Neutrophil (primary cell): ENCODE results near the gene CNTNAP5.

Source experiments
- H3K27ac ChIP-seq: fragments of 200-600 bp; sonication (generic); 2 replicates; pipeline ENCODE4 v1.5.1; 2016; ENCODE audit warnings: mild to moderate bottlenecking, moderate library complexity
- H3K27me3 ChIP-seq: fragments of 200-600 bp; sonication (generic); 2 replicates; pipeline ENCODE4 v1.6.0; 2016; ENCODE audit warnings: mild to moderate bottlenecking
- H3K36me3 ChIP-seq: fragments of 200-600 bp; sonication (generic); 2 replicates; pipeline ENCODE4 v1.5.1; 2017
- H3K4me1 ChIP-seq, 2 experiments: fragments of 200-600 bp in 1 of 2; sonication (generic) in 1 of 2; 1 replicate in 1 of 2; 2 replicates in 1 of 2; pipeline versions ENCODE4 v1.5.1 to v1.6.1; 2013 to 2016; ENCODE audit warnings: low read depth in 1 of 2, low read length in 1 of 2, mild to moderate bottlenecking in 1 of 2, moderate library complexity in 1 of 2; ENCODE audit not compliant: control insufficient read depth in 1 of 2, insufficient read depth in 1 of 2
- H3K4me3 ChIP-seq, 2 experiments: fragments of 200-600 bp in 1 of 2; sonication (generic) in 1 of 2; 1 replicate in 1 of 2; 2 replicates in 1 of 2; pipeline ENCODE4 v1.5.1; 2013 to 2016; ENCODE audit warnings: low read depth in 1 of 2, low read length in 1 of 2, mild to moderate bottlenecking in 1 of 2, moderate library complexity in 1 of 2
- H3K9me3 ChIP-seq: fragments of 200-600 bp; sonication (generic); 2 replicates; pipeline ENCODE4 v1.5.1; 2016
- TF ChIP-seq, protein P1 (sequence below): fragments of 200-600 bp; sonication (generic); IDR thresholded peaks from 2 replicates; pipeline ENCODE4 v1.5.1; 2016; ENCODE audit warnings: antibody characterized with exemption

CNTNAP5 gene

DNA sequence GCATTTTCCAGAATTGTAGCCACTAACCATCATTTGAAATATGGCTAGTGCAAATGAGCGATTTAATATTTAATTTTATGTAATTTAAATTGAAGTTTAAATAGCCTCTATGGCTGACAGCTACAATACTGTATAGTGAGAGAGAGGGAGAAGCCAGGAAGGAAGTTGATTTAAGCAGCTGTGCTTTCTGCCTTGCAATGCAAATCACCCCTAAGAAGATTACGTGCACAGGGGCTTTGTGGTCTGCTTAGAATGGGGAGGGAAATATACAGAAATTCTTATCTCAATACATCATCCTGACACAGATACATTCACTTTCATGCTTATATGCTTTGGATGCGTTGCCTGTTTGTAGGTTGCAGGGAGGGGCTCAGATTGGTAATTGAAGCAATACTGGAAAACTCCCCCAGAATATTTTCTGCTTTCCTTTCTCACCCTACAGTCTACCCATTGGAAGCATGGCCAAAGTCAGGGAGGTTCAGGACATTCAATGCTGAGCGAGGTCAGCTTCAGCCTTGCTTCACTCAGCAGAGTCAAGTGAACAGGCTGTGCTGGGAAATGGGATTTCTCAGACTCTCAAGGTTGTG is 674.0 kb downstream of the CNTNAP5 start:
- H3K9me3 ChIP-seq: no peaks in the 10 kb centered on the region
- no peaks in the 10 kb centered on the region for H3K36me3 ChIP-seq
- H3K4me3 ChIP-seq: no peak overlapping the region
- TF ChIP-seq, protein P1, sequence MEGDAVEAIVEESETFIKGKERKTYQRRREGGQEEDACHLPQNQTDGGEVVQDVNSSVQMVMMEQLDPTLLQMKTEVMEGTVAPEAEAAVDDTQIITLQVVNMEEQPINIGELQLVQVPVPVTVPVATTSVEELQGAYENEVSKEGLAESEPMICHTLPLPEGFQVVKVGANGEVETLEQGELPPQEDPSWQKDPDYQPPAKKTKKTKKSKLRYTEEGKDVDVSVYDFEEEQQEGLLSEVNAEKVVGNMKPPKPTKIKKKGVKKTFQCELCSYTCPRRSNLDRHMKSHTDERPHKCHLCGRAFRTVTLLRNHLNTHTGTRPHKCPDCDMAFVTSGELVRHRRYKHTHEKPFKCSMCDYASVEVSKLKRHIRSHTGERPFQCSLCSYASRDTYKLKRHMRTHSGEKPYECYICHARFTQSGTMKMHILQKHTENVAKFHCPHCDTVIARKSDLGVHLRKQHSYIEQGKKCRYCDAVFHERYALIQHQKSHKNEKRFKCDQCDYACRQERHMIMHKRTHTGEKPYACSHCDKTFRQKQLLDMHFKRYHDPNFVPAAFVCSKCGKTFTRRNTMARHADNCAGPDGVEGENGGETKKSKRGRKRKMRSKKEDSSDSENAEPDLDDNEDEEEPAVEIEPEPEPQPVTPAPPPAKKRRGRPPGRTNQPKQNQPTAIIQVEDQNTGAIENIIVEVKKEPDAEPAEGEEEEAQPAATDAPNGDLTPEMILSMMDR: no peak
- no peak overlapping the region for H3K27ac ChIP-seq
- no peaks in the 10 kb centered on the region for H3K27me3 ChIP-seq
- H3K4me1 ChIP-seq: no peaks in the 10 kb centered on the region

DNA sequence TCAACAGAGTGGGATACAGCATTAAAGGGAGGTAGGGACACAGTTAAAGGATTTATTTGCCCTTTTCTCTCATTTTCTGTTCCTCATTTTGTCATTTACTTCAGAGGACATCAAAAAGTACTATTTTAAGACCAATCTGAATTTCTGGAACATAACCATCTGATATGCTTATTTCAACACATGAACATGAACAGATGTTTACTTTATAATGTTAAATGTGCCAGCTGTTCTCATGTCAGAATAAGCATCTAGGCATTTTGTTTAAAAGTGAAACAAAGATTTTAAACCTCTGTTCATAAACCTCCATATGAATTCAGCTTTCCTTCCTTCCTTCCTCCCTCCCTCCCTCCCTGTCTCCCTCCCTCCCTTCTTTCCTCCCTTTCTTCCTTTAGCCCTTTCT is 677.7 kb downstream of the CNTNAP5 start:
- Histone ChIP-seq H3K4me3 (no peak overlapping the region), H3K4me1 (no peaks in the 10 kb centered on the region), H3K27me3 (no peaks in the 10 kb centered on the region), H3K27ac (no peak overlapping the region), H3K9me3 (no peaks in the 10 kb centered on the region), H3K36me3 (no peaks in the 10 kb centered on the region)
- TF ChIP-seq, protein P1: no peak

GRCh38 chr2:124704071-124704925 is 679.2 kb downstream of the CNTNAP5 start:
- Histone ChIP-seq H3K36me3 (no peaks in the 10 kb centered on the region), H3K27me3 (no peaks in the 10 kb centered on the region), H3K27ac (no peak overlapping the region), H3K4me1 (no peaks in the 10 kb centered on the region), H3K4me3 (no peak overlapping the region), H3K9me3 (no peaks in the 10 kb centered on the region)
- TF ChIP-seq, protein P1: no peak

- Histone ChIP-seq H3K27me3 (no peaks in the 10 kb centered on the region), H3K4me3 (no peak overlapping the region), H3K9me3 (no peaks in the 10 kb centered on the region), H3K4me1 (no peaks in the 10 kb centered on the region), H3K36me3 (no peaks in the 10 kb centered on the region), H3K27ac (no peak overlapping the region)
- TF ChIP-seq, protein P1: no peak
Measured at GRCh38 chr2:124708661-124709060, 683.6 kb downstream of the CNTNAP5 start.

GRCh38 chr2:124713969-124714368 is 688.9 kb downstream of the CNTNAP5 start:
- Histone ChIP-seq H3K9me3 (no peaks in the 10 kb centered on the region), H3K27me3 (no peaks in the 10 kb centered on the region), H3K36me3 (no peaks in the 10 kb centered on the region), H3K4me1 (no peaks in the 10 kb centered on the region), H3K4me3 (no peak overlapping the region), H3K27ac (no peak overlapping the region)
- TF ChIP-seq, protein P1: no peak
